Activated naive CD4-positive, alpha-beta T cell treated with Interleukin-2 at 50 U/mL for 16 hours (primary cell): Measurements from ENCODE around the gene TUBGCP4.
A peak's percentile ranks its signal among the peaks of the same experiment; 100 is the strongest.
"Not testable (repeated sequence)": the region's sequence is repeated elsewhere in the genome, so short reads cannot be mapped to it uniquely, and the experiment has no call there.

Experiments
- DNase-seq: peaks from one replicate; pipeline ENCODE4 v3.0.0-alpha.2; 2020

TUBGCP4 gene, protein sequence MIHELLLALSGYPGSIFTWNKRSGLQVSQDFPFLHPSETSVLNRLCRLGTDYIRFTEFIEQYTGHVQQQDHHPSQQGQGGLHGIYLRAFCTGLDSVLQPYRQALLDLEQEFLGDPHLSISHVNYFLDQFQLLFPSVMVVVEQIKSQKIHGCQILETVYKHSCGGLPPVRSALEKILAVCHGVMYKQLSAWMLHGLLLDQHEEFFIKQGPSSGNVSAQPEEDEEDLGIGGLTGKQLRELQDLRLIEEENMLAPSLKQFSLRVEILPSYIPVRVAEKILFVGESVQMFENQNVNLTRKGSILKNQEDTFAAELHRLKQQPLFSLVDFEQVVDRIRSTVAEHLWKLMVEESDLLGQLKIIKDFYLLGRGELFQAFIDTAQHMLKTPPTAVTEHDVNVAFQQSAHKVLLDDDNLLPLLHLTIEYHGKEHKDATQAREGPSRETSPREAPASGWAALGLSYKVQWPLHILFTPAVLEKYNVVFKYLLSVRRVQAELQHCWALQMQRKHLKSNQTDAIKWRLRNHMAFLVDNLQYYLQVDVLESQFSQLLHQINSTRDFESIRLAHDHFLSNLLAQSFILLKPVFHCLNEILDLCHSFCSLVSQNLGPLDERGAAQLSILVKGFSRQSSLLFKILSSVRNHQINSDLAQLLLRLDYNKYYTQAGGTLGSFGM

DNA sequence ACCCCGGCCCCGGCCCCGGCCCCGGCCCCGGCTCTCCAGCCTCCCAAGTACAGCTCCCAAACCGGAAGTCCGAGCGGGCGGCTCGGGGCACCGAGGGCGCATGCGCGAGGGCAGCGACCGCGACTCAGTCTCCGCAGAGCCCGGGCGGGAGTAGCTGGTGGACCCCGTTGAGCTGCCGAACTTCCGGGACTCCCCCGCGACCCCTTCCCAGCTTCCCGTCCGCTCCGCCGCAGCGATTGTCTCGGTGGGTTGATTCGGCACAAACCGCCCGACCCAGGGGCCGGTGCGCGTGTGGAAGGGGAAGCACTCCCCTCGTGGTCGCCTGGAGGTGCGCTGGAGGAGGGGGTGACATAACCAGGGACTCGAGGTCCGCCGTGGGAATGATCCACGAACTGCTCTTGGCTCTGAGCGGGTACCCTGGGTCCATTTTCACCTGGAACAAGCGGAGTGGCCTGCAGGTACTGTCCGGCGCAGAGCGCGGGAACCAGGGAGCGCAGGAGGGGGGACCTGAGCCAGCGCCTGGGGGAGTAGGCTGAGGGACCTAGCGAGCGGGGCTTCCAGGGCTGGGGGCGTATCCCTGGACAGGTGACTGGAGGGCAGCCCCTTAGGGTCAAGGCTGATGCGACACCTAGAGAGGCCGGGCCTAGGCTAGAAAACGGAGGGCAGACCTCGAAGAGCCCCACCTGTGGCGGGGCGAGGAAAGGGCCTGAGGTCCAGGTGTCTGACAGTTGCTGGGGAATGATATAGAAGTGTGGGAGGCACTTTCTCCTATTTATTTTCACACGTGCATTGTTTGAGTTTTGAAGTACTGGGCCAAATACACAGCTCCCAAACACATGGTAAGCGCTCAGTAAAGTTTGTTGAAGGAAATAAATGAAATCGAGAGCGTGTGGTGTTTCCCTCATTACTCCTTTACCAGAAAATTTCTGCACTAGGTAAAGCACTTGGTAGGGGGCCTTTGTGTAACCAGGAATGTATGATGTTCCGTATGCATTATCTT, at the start of gene TUBGCP4, which contains the start of gene ZSCAN29:
TSS of gene TUBGCP4 (plus strand) at position 127 of the 1,000 bp plus-strand sequence. CDS start at position 381, 254 bp downstream.
TSS of gene ZSCAN29 (minus strand) at position 69 of the 1,000 bp plus-strand sequence. CDS start 1,130 bp downstream, outside the sequence.
- peak; percentile 79 for DNase-seq

DNA sequence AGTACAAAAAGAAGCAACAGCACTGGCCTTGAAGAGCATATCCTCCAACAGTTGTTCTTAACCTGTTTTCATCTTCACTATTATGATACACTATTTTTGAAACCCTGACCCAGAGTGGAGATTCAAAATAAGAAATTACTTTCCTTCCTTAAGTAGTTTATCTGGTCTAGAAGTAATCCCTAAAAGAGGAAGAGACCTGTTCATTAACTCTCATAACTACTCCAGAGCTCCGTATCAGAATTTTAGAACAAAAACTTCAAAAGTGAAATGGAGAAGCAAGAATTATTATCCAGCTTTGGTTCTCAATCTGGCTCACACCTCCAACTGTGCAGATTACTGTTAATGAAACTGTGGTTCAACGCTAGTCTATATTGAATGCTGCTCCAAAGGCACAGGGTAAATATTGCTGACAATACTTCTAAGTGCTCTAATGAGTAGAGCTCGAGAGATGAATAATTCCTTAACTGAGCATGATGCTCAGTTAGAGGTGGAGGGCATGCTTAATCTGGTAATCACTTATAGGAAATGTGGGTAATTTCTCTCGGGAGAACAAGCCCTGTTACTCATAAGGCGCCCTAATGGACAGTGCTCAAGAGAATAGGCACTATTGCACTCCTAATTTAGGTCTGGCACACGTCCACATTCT, 45.7 kb upstream of the TUBGCP4 start:
- no peak for DNase-seq

DNA sequence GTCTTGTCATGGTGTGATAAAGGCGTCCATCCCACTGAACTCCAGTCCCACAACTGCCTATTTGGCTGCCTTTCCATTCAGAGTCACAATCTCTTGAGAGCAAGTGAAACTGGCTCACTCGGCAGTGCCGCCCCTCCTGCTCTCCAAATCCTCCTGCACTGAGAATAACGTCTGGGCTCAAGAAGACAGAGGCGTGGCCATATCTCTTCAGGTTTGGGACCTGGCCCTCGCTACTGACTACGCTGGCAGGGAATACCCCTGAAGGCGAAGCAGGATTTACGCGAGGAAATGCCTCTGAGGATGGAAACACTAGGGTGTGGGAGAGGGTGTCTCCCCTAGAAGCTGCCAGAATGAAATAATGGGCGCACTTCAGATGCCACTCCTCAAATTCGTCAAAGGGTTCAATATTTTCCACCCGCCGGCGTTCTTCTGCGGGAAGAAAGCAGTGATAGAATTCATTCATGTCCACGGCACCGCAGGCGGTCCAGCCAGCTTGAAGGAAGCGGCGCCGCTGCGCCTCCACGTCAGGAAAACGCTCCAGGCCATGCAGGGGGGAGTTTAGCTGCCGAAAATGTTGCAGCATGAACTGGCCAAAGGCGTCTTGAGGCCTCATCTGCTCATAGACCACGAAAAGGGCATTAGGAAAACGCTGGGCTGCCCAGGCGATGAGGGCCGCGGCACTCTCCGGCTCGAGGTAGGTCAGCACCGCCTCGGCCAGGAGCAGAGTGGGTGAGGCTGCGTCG, 41.5 kb upstream of the TUBGCP4 start:
- DNase-seq, result peak; percentile 18

DNA sequence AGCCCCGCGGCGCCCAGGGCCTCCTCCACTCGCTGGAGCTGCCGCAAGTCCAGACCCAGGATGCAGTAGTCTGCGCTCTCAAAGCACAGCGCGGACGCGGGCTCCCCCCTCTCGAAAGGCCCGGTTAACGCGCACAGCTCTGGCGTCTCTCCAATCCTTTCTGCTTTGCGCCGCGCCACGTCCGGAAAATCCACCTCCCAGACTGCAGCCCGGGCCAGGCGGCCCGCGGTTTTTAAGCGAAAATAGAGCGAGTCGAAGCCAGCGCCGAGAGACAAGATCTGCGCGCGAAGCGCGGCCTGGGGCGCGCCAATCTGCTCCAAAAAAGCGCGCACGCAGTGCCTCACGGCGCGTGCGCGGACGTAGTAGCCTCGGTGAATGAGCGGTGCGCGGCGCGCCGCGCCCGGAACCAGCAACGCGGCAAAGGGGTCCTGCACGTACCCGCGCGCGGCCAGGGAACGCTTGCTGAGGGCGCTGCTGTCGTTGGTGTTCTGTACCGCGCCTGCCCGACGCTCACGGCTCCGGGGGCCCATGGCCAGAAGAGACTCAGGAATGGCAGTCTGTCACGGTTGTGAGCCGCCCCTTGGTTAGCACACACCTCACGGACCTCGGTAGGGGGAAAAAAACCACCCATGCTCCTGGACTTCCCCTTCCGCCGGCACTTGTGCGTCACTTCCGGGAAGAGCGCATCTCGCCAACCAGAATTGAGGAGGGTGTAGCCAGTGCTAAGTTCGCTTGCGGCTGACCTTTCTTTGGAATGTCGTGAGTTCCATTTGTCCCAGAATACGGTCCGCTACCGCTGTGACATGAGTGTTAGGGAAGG, 40.7 kb upstream of the TUBGCP4 start, which contains the start of gene LCMT2:
TSS of gene LCMT2 (minus strand) at position 614 of the 820 bp plus-strand sequence. CDS start at position 530, 84 bp downstream.
- peak; percentile 92 for DNase-seq

DNA sequence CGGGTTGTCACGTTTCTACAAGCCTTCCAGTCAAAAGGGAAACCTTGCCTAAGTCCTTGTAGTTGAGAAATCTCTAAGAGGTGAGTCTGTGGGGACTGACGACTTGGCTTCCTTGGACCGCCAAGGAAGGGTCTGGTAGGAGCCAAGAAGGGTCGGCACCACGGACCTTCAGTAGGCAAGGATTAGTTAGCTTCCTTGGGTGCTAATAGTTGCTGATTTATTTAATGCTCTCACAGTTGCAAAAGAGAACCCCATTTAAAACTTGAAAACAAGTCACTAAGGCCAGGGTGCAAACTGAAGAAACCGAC, 40.2 kb upstream of the TUBGCP4 start:
- DNase-seq, result no peak

DNA sequence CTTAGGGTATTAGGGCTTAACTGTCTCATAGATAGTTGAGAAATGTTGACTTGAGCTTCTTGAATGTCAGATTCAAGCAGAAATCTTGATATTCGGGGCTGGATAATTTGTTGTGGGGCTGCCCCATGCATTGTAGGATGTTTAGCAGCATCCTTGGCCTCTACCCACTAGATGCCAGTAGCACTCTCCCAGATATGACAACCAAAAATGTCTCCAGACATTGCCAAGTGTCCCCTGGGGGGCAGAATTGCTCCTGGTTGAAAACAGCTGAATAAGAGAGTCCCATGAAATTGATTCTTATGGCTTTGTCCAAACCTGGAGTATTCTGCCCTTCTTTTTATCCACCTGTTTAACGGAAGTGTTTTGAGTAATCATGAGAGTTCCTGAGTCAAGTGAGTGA, 24.6 kb upstream of the TUBGCP4 start:
- DNase-seq, result no peak

DNA sequence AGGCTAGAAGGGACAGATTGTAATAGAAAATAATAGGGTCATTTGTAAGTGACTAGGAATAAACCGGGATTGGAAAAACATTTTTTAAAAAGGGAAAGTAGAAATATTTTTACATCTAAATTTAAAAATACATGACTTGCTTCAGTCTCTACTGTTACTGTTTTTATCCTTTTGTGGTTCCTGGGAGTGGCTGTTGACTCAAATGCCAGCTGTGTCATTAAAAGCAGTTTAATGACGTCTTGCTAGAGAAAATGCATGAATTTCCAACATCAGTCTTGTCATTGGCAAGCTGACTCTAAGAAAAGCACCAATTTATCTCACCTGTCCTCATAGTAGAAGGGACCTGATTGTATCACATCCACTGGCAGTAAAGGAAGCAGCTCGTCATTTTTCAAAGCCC, 23.8 kb upstream of the TUBGCP4 start:
- no peak for DNase-seq

DNA sequence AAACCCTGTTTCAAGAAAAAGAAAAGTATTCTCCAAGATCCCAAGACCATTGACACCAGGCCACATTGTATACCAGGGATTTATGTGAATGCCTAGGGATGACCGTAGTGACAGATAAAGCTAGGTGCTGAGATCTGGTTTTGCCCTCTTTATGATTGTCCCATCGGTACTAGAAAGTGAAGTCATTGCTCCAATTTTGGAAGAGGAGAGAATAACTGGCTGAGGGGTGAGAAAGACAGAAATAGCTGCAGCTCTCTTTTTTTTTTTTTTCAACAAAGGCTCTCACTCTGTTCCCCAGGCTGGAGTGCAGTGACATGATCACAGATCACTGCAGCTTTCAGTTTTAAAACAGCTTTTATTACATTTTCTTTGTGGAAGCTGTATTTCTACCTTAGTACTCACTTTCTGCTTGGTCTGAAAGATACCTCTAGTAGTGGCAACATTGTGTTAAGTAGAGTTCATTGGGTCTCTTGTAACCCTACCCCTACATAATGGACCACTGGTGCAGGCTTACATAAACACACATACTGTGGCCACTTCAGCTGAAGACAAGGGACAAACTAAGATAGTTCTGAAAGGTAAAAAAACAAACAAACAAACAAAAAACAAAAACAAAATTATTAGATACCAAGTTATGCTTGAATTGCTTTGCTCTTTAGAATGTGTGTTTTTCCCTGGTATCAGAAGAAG, 18.1 kb upstream of the TUBGCP4 start:
- DNase-seq, result no peak

DNA sequence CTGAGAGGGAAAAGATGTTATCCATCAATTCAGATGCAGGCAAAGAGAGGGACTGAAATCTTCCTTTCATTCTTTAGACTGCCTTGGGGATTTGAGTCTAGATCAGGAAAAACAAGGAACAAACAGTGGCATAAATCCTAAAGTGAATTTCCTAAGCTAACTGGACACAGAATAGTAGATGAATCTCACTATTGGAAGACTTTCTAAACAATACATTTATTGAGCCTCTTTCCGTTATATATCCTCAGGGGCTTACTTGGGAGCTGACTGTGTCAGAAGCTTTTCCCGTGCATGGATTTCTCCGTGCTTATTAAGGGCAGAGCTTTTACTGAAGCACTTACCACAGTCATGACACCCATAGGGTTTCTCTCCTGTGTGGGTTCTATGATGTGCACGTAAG, 10.1 kb upstream of the TUBGCP4 start:
- DNase-seq, result no peak

DNA sequence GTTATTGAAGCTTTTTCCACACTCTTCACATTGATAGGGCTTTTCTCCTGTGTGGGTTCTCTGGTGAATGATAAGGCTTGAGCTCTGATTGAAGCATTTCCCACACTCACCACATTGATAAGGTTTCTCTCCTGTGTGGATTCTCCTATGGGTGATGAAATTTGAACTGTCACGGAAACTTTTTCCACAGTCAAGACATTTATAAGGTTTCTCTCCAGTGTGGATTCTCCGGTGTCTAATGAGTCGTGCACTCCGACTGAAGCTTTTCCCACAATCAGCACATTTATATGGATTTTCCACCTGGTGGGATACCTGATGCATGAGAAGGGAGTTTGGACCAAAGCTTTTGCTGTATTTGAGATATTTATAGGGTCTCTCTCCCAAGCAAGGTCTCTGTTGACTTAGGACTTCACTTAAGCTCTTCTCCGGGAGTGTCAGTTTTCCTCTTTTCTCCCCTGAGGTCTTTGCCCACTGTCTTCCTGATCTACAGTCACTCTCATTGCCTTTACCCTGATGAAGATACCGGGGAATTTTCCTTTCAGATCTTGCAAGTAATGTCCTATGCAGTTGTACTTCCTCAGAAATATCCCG, 9.5 kb upstream of the TUBGCP4 start:
- no peak for DNase-seq

DNA sequence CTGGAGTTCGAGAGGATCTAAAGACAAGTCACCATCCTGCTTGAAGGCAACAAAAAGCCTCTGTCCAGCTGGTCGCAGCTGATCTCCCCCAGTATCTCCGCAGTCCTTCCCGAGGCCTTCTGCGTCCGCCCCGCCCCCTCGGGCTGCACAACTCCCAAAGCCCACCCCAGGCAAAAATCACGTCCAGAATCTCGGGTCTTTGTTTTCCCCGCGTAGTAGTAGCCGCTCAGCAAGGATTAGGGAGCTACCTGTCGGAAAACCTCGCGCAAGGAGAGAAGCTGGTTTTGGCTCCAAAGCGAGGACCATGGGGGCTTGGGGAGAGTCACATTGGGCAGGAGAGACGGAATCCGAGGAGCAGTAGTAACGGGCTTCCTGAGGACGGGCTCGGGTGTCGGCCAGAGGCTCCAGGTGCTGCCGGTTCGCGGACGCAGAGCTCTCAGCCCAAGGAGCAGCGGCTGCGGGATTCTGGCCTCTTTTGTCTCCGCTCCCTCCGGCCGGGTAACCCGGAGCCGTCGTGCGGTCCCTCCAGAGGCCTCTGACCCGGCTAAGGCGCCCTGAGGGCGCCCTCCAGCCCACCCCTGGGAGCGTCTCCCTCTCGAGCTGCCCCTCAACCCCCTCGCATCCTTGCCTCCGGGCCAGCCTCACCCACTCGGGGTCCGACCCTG, 459 bp upstream of the TUBGCP4 start:
- DNase-seq, result no peak

DNA sequence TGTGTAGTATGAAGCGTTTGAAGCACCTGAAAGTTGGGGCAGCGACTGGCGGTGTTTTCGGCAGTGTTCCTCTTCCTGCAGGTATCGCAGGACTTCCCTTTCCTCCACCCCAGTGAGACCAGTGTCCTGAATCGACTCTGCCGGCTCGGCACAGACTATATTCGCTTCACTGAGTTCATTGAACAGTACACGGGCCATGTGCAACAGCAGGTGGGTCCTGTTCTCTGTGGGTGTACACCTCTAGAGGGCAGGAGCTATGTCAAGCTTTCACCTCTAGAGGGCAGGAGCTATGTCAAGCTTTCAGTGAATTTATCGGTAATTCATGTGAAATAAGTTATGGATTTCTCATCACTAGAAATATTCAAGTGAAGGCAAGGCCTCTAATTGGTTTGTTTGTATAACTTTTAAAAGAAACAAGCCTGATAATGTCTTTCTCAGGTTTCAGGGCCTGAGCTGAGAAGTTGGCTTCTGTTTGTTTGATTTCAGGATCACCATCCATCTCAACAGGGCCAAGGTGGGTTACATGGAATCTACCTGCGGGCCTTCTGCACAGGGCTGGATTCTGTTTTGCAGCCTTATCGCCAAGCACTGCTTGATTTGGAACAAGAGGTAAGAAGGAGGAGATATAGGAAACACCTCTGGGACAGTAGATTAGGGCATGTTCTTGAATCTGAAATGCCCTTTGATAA, 5.3 kb downstream of the TUBGCP4 start:
- DNase-seq, result peak; percentile 30

DNA sequence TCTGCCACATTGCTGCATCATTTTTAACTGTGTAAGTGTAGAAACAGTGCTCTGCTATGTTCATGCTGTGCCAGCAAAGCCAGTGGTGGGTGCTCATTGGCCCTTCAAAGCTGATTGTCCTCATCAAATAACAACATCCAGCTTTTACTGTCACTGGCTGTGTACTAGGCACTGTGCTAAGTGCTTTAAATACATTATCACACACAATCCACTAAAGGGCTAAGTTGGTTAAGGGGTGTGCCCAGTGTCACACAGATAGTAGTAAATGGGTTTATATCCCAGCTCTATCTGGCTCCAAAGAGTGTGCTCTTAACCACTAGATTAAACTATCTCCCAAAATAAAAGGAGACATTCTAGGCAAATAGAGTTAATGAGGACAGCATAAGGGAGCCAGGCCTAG, 7.7 kb downstream of the TUBGCP4 start:
- no peak for DNase-seq

DNA sequence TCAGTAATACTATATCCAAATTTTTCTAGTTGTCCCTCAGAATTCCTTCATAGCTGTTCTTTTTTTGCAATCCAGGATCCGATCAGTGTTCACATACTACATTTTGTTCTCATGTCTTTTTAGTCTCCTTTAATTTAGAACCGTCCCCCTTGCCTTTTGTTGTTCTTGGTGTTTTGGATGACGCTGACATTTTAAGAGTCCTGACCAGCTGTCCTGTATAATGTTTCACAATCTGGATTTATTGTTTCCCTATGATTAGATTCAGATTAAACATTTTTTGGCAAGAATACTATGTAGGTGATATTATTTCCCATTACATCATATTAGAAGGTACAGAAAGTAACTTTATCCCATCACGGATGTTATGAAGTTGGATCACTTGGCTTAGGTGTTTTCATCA, 11.4 kb downstream of the TUBGCP4 start:
- no peak for DNase-seq

DNA sequence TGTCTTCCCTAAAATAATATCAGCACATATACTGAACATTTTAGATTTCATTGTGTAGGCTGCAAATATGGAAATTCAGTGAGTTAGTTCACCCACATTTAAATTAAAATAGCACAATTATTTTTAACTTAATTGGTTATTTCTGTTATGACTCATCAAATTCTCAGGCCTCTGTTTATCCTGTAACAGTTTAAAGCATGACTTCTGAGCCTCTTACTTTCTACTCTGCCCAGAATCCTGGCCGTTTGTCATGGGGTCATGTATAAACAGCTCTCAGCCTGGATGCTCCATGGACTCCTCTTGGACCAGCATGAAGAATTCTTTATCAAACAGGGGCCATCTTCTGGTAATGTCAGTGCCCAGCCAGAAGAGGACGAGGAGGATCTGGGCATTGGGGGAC, 12.2 kb downstream of the TUBGCP4 start:
- no peak for DNase-seq

DNA sequence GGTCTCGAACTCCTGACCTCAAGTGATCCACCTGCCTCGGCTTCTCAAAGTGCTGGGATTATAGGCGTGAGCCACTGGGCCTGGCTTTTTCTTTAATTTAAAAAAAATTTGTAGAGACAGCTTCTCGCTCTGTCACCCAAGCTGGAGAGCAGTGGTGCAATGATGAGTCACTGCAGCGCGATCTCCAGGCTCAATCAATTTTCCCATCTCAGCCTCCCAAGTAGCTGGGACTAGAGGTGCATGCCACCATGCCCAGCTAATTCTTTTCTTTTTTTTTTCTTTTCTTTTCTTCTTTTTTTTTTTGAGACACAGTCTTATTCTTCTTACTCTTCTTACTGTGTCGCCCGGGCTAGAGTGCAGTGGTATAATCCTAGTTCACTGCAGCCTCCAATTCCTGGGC, 19.8 kb downstream of the TUBGCP4 start:
- DNase-seq, result no peak

DNA sequence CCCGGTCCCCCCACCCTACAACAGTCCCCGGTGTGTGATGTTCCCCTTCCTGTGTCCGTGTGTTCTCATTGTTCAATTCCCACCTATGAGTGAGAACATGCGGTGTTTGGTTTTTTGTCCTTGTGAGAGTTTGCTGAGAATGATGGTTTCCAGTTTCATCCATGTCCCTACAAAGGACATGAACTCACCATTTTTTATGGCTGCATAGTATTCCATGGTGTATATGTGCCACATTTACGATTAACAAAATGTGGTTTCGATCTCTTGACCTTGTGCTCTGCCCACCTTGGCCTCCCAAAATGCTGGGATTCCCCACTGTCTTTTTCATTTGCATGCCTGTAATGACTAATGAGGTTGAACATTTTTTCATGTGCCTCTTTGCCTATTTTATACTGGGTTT, 22.7 kb downstream of the TUBGCP4 start:
- not testable (repeated sequence) for DNase-seq

DNA sequence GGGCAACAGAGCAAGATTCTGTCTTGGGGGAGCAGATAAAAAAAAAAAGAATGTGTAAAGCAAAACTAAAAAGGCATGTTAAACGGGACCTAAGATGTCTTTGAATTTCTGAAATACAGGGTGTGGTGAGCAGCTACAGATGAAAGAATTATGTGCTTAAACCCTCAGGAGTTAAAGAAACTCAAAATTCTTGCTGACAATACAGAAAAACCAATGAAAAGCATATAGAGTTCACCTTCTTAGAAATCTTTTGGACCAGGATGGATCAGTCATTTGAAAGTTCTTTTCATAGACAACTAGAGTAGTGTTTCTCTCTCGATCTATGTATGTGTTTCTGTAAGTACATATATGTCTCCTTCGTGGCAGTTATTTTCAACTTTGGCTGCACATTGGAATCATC, 31.4 kb downstream of the TUBGCP4 start:
- DNase-seq, result no peak

DNA sequence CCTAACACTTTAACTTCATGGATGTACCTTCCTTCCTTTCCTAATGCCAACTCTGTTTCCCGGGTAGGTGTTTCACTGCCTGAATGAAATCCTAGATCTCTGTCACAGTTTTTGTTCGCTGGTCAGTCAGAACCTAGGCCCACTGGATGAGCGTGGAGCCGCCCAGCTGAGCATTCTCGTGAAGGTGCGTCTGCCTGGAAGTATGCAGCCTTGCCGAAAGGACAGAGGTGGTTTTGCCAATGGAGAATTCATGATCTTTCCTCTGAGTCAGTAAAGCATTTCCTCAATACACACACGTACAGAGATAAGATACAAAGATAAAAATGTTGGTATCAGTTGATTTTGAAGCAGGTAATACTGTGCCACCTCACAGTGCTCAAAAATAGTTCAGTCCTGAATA, 32.7 kb downstream of the TUBGCP4 start:
- DNase-seq, result no peak
